T-helper 2 cell treated with Interferon-gamma antibody and Interleukin-4, amounts not matched to agents 5 μg/mL and 100 μg/mL, for 36 hours (primary cell): ENCODE data around the gene EWSR1.
"Not testable (repeated sequence)": the region's sequence is repeated elsewhere in the genome, so short reads cannot be mapped to it uniquely, and the experiment has no call there.

ENCODE experiments used
- DNase-seq: peaks from one replicate; pipeline ENCODE4 v3.0.0; 2021; ENCODE audit warnings: low spot score
- H3K27ac Mint-ChIP-seq: one replicate; pipeline ENCODE4 v1.8.0; 2021; ENCODE audit warnings: mild to moderate bottlenecking, mixed read lengths
- H3K27me3 Mint-ChIP-seq: one replicate; pipeline ENCODE4 v1.8.0; 2021; ENCODE audit warnings: low read depth, mixed read lengths
- H3K36me3 Mint-ChIP-seq: one replicate; pipeline ENCODE4 v1.8.0; 2021; ENCODE audit warnings: low read depth, mixed read lengths
- H3K4me1 Mint-ChIP-seq: one replicate; pipeline ENCODE4 v1.8.0; 2021; ENCODE audit warnings: low read depth, mixed read lengths
- H3K4me3 Mint-ChIP-seq: one replicate; pipeline ENCODE4 v1.8.0; 2022; ENCODE audit warnings: mild to moderate bottlenecking, moderate library complexity, mixed read lengths
- H3K9me3 Mint-ChIP-seq: one replicate; pipeline ENCODE4 v1.8.0; 2021; ENCODE audit warnings: mixed read lengths

Gene EWSR1

DNA sequence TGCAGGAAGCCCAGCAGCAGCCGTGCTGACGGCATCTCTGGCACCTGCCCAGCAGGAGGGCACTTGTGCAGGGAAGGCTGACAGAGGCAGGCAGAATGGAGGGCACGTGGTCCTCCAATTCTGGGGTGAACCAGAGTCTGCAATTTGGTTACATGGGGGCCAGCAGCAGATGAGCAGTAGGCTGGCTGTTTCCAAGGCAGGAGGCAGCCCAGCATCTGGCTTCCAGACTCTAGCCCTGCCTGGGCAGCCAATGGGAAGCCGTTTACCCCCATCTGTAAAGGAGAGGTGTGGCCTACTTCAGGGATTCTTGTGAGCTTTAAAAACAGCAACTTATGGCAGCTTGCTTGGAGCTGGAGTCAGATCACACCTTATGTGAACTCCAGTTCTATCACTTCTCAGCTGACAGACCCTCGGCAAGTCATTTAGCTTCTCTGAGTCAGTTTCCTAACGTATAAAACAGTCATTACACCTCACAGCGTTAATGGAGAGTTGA lies 75.3 kb downstream of the EWSR1 start:
- peaks cover 39% of the 10 kb centered on the region for H3K36me3 Mint-ChIP-seq
- H3K27ac Mint-ChIP-seq: no peak overlapping the region
- no peaks in the 10 kb centered on the region for H3K9me3 Mint-ChIP-seq
- no peak overlapping the region for H3K4me3 Mint-ChIP-seq
- H3K27me3 Mint-ChIP-seq: no peaks in the 10 kb centered on the region
- no peaks in the 10 kb centered on the region for H3K4me1 Mint-ChIP-seq
- DNase-seq: no peak

DNA sequence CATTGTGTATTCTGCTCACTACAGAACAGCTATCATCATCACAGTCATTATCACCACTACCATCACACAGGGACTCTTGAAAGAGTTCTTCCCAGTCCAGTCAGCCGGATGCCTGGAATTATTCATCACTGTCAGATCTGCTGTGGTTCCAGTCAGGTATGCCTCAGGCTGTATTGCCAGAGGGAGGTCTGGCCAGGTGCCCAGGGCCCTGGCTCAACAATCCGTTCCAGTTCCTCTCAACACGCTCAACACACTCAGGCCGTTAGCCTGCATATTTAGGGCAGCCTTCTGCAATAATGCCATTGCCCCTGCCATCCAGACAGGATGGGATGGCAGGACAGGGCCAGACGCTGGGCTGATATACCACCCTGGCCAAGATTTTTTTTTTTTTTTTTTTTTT lies 76.1 kb downstream of the EWSR1 start:
- H3K27me3 Mint-ChIP-seq: no peaks in the 10 kb centered on the region
- H3K4me3 Mint-ChIP-seq: no peak overlapping the region
- H3K36me3 Mint-ChIP-seq: peaks cover 38% of the 10 kb centered on the region
- H3K27ac Mint-ChIP-seq: no peak overlapping the region
- no peak for DNase-seq
- H3K4me1 Mint-ChIP-seq: no peaks in the 10 kb centered on the region
- no peaks in the 10 kb centered on the region for H3K9me3 Mint-ChIP-seq

DNA sequence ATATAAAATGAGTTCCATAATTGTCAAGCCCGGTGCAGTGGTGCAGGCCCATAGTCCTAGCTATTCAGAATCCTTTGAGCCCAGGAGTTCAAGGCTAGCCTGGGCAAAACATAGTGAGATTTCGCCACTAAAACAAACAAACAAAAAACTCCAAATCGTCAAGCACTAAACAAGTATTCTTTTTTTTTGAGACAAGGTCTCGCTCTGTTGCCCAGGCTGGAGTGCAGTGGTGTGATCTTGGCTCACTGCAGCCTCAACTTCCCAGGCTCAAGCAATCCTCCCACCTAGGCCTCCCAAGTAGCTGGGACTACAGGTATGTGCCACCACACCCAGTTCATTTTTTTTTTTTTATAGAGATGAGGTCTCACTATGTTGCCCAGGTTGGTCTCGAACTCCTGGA lies 76.8 kb downstream of the EWSR1 start:
- H3K27ac Mint-ChIP-seq: not testable (repeated sequence)

DNA sequence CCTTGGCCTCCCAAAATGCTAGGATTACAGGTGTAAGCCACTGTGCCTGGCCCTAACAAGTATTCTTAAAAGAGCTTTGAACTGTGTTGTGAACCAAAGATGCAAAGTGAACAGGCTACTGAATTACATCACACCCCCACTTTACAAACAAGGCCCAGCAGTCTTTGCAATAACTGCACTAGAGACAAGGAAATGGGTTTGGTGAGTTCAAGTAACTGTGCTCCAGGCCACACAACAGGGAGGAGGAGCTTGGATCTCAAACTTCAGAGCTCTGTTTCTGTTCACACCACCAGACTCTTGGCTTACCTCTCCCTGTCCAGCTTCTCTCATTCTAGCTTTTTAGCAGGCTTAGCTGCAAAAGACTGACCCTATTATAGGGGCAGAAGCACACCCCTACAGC lies 77.9 kb downstream of the EWSR1 start:
- Mint-ChIP-seq H3K27me3 (no peaks in the 10 kb centered on the region), H3K36me3 (peaks cover 41% of the 10 kb centered on the region), H3K4me1 (no peaks in the 10 kb centered on the region), H3K9me3 (no peaks in the 10 kb centered on the region), H3K27ac (no peak overlapping the region), H3K4me3 (no peak overlapping the region)
- DNase-seq: no peak

More for the DNA sequence above, 76.8 kb downstream of the EWSR1 start:
- peaks cover 37% of the 10 kb centered on the region for H3K36me3 Mint-ChIP-seq
- DNase-seq, H3K9me3 Mint-ChIP-seq, H3K4me3 Mint-ChIP-seq, H3K4me1 Mint-ChIP-seq, H3K27me3 Mint-ChIP-seq: not testable (repeated sequence)

DNA sequence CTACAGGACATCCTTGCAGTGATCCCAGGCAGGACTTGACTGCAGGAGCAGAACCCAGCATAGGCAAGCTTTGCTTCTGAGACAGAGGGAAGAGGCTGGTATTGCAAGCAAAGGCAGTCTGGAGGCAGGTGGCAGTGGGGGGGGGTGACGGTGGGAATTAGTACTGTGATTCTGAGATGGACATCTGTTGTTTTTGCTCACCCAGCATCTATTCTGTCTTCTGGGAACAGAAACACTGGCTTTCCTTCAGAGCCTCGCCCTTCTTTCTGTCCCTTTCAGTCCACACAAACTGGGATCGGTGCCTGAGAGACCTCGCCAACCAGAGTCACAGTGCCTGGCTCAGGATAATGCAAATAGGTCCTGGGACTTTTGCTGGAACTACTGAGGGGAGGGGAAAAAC lies 78.6 kb downstream of the EWSR1 start:
- Mint-ChIP-seq H3K4me3 (no peak overlapping the region), H3K9me3 (no peaks in the 10 kb centered on the region), H3K27me3 (no peaks in the 10 kb centered on the region), H3K27ac (no peak overlapping the region), H3K36me3 (peaks cover 47% of the 10 kb centered on the region), H3K4me1 (no peaks in the 10 kb centered on the region)
- DNase-seq: no peak

DNA sequence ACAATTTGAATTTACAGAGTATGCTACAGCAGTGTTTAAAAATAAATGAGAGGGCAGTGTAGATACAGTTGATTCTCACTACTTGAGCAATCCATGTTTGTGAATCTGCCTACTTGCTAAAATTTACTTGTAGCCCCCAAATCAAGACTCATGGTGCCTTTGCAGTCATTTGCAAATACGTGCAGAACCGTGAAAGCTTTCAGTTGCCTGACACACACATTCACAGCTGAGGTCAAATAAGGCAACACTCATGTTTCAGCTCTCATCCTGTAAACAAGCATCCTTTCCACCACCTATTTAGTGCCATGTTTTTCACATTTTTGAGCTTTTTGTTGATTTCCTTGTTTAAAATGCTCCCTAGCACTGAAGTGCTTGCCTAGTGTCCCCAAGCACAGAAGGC lies 80.0 kb downstream of the EWSR1 start:
- Mint-ChIP-seq H3K4me1 (no peaks in the 10 kb centered on the region), H3K27me3 (no peaks in the 10 kb centered on the region), H3K36me3 (peaks cover 39% of the 10 kb centered on the region), H3K4me3 (no peak overlapping the region), H3K27ac (no peak overlapping the region), H3K9me3 (no peaks in the 10 kb centered on the region)
- DNase-seq: no peak

DNA sequence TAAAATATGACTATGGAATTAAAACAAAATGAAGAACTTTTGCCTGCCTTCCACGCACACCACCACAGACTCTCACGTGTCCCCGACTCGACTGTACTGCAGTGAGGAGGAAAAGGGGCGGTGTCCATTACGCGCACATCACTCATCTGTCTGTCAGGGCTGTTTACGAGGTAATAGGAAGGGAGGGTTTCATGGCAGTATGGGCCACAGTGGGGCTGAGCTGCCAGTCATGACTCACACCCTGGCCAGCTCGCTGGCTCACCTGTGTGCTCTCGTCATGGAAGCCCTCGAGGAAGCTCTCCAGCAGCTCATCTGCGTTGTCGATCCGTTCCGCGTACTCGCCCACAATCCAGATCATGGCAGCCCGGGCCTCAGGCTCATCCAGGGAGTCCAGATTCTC lies 80.9 kb downstream of the EWSR1 start:
- H3K27ac Mint-ChIP-seq: no peak overlapping the region
- no peak overlapping the region for H3K4me3 Mint-ChIP-seq
- no peaks in the 10 kb centered on the region for H3K4me1 Mint-ChIP-seq
- H3K27me3 Mint-ChIP-seq: no peaks in the 10 kb centered on the region
- peaks cover 38% of the 10 kb centered on the region for H3K36me3 Mint-ChIP-seq
- H3K9me3 Mint-ChIP-seq: no peaks in the 10 kb centered on the region
- DNase-seq: no peak
